Esophagus squamous epithelium (tissue), 4 donors: ENCODE measurements around the gene KDM1B.

Source experiments
- POLR2A ChIP-seq, 4 donors: fragments of 450-650 bp; IDR thresholded peaks; one replicate each; pipeline ENCODE4 v1.6.1; 2017; ENCODE audit warnings: antibody characterized with exemption in 4 of 4, mild to moderate bottlenecking in 4 of 4, moderate library complexity in 3 of 4
- TF ChIP-seq, protein P1 (sequence below), 6 experiments: fragments of 450-650 bp in 4 of 6; fragments of 200-600 bp in 2 of 6; sonication (generic) in 2 of 6; IDR thresholded peaks; one replicate each; pipeline ENCODE4 v1.5.1; 2016 to 2019; ENCODE audit warnings: antibody characterized with exemption in 6 of 6, mild to moderate bottlenecking in 4 of 6, moderate library complexity in 4 of 6

DNA sequence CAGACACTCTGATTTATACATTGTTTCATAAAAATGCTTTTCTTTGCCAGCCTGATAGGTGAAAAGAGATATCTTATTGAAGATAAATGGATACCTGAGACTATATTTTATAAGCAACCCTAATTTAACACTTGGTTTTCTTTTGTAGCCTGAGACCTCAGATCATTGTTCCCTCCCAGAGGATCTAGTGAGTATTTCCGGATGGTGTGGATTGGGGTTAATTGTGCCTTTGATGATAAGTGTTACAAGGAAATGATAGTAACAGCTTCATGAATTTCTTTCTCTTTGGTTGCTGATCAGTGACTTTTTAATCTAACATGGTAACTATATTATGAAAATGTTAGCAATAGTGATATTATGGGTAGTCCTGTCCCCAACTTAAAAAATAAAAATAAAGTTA, 30.4 kb downstream of the KDM1B start:
- TF ChIP-seq, protein P1, sequence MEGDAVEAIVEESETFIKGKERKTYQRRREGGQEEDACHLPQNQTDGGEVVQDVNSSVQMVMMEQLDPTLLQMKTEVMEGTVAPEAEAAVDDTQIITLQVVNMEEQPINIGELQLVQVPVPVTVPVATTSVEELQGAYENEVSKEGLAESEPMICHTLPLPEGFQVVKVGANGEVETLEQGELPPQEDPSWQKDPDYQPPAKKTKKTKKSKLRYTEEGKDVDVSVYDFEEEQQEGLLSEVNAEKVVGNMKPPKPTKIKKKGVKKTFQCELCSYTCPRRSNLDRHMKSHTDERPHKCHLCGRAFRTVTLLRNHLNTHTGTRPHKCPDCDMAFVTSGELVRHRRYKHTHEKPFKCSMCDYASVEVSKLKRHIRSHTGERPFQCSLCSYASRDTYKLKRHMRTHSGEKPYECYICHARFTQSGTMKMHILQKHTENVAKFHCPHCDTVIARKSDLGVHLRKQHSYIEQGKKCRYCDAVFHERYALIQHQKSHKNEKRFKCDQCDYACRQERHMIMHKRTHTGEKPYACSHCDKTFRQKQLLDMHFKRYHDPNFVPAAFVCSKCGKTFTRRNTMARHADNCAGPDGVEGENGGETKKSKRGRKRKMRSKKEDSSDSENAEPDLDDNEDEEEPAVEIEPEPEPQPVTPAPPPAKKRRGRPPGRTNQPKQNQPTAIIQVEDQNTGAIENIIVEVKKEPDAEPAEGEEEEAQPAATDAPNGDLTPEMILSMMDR (IDR thresholded peaks at IDR 0.05), result no peak
- no peak for TF ChIP-seq POLR2A (IDR thresholded peaks at IDR 0.05)
